Panc1 (cell line): ENCODE measurements around the gene ESRRB. TPM values are rescaled to one million over a fixed set of nuclear protein-coding genes. Genes with fewer than 3 reads are reported as not detected.

Source experiments
- ATAC-seq: fragments of 200-7000 bp; cut with Tn5 transposase; 2 replicates; pipeline ENCODE4 v1.9.1; 2020; ENCODE audit warnings: mild to moderate bottlenecking, moderate library complexity
- BruUV-seq: library from RNA; stranded (reverse); fragments of 400-500 nt; replicated peaks from 2 replicates; lab custom pipeline; 2021; lab: Mats Ljungman, UMichigan
- CTCF ChIA-PET: fragments of 300-600 bp; sonication (Branson Sonifier 250); formaldehyde crosslinking; loops from one replicate; lab custom pipeline; 2022; ENCODE audit warnings: antibody characterized with exemption; lab: Charles Lee
- POLR2A ChIA-PET: fragments of 300-600 bp; sonication (Branson Sonifier 250); formaldehyde crosslinking; loops from one replicate; lab custom pipeline; 2022; ENCODE audit warnings: antibody characterized with exemption; lab: Charles Lee
- DNase-seq: peaks from one replicate; pipeline ENCODE4 v3.0.0-alpha.2; 2010; ENCODE audit warnings: low read depth, low spot score
- H3K27ac ChIP-seq: 2 replicates; pipeline ENCODE4 v1.5.1; 2011; ENCODE audit warnings: mild to moderate bottlenecking, low read length, inconsistent platforms
- H3K27me3 ChIP-seq: fragments of 200-500 bp; sonication (Bioruptor generic); 2 replicates; pipeline ENCODE4 v1.6.0; 2014; ENCODE audit warnings: low read length, inconsistent platforms; ENCODE audit not compliant: control insufficient read depth, insufficient read depth
- H3K36me3 ChIP-seq: fragments of 200-500 bp; sonication (Bioruptor generic); 2 replicates; pipeline ENCODE4 v1.5.1; 2014; ENCODE audit warnings: inconsistent platforms, mild to moderate bottlenecking, low read length, moderate library complexity; ENCODE audit not compliant: control insufficient read depth, insufficient read depth
- H3K4me1 ChIP-seq: 2 replicates; pipeline ENCODE4 v1.5.1; 2011; ENCODE audit warnings: inconsistent platforms, mild to moderate bottlenecking, low read length, moderate library complexity; ENCODE audit not compliant: control insufficient read depth, insufficient read depth
- H3K4me3 ChIP-seq, 2 experiments: 2 replicates each; pipeline ENCODE4 v1.5.1; 2011 to 2012; ENCODE audit warnings: low read depth in 2 of 2, low read length in 2 of 2, mild to moderate bottlenecking in 2 of 2, inconsistent platforms in 1 of 2, moderate library complexity in 1 of 2
- H3K9me3 ChIP-seq: fragments of 200-500 bp; sonication (Bioruptor generic); 2 replicates; pipeline ENCODE4 v1.5.1; 2014; ENCODE audit warnings: low read depth, mild to moderate bottlenecking, inconsistent platforms, low read length, moderate library complexity; ENCODE audit not compliant: control insufficient read depth, insufficient read depth
- POLR2AphosphoS5 ChIP-seq: IDR thresholded peaks from 2 replicates; pipeline ENCODE4 v1.6.1; 2012; ENCODE audit warnings: mild to moderate bottlenecking, low read depth, low read length, moderate library complexity
- SIN3A ChIP-seq: IDR thresholded peaks from 2 replicates; pipeline ENCODE4 v1.6.1; 2012; ENCODE audit warnings: low read depth, mild to moderate bottlenecking, low read length, moderate library complexity, borderline replicate concordance; ENCODE audit not compliant: insufficient read depth
- TCF7L2 ChIP-seq: IDR thresholded peaks from 2 replicates; pipeline ENCODE4 v1.6.1; 2011; ENCODE audit warnings: mild to moderate bottlenecking, low read depth, low read length, inconsistent platforms
- in situ Hi-C: cut with HindIII; loops from 2 replicates; pipeline ENCODE4 v1.10.0; 2016; ENCODE audit warnings: low sequenced_read_pairs, low pct_unique_long_range_greater_than_20kb
- intact Hi-C: fragments of 100-400 bp; cut with micrococcal nuclease; formaldehyde crosslinking; loops from one replicate; pipeline ENCODE4 v1.10.0; 2022; ENCODE audit not compliant: unreplicated experiment
- total RNA-seq: library from RNA; stranded (reverse); gene quantifications from one replicate; pipeline ENCODE4 v1.2.1, GENCODE V29; 2021; ENCODE audit not compliant: unreplicated experiment
- TF ChIP-seq, protein P1 (sequence below): fragments of 450-650 bp; IDR thresholded peaks from 2 replicates; pipeline ENCODE4 v1.5.1; 2017; ENCODE audit warnings: mild to moderate bottlenecking
- TF ChIP-seq, protein P2 (sequence below), 2 experiments: IDR thresholded peaks; 2 replicates each; pipeline ENCODE4 v1.6.1; 2011 to 2012; ENCODE audit warnings: low read depth in 2 of 2, control low read depth in 1 of 2, low read length in 1 of 2, mild to moderate bottlenecking in 1 of 2, moderate library complexity in 1 of 2; ENCODE audit not compliant: insufficient read depth in 1 of 2

ESRRB gene
- total RNA-seq, 1 experiment from 2014 or later: not detected

DNA sequence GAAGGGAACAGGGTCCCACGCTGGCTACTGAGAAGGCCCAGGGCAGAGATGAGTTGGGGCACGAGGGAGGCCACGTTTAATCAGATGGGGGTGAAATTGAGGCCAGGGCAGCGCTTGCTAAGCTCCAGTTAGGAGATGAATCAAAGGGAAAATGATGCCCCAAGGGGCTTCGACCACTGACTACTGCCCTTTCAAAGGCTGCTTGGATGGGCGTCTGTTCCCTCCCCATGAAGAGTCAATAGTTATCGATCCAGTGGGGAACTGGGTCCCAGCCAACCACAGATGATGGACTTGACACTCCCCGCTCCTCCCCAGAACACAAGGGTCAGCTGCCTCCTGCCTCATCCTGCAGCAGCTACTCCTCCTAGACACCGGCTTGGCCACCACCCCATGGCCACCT, 55.6 kb downstream of the ESRRB start:
- H3K4me1 ChIP-seq: no peaks in the 10 kb centered on the region
- intact Hi-C loops (no loop called here), in situ Hi-C loops (no loop called here)
- POLR2A ChIA-PET: no interaction called here
- H3K27ac ChIP-seq: no peak overlapping the region
- ATAC-seq: no peak
- no peaks in the 10 kb centered on the region for H3K36me3 ChIP-seq
- TF ChIP-seq SIN3A: no peak
- no peak for TF ChIP-seq POLR2AphosphoS5
- no peak for TF ChIP-seq TCF7L2
- TF ChIP-seq, protein P1, sequence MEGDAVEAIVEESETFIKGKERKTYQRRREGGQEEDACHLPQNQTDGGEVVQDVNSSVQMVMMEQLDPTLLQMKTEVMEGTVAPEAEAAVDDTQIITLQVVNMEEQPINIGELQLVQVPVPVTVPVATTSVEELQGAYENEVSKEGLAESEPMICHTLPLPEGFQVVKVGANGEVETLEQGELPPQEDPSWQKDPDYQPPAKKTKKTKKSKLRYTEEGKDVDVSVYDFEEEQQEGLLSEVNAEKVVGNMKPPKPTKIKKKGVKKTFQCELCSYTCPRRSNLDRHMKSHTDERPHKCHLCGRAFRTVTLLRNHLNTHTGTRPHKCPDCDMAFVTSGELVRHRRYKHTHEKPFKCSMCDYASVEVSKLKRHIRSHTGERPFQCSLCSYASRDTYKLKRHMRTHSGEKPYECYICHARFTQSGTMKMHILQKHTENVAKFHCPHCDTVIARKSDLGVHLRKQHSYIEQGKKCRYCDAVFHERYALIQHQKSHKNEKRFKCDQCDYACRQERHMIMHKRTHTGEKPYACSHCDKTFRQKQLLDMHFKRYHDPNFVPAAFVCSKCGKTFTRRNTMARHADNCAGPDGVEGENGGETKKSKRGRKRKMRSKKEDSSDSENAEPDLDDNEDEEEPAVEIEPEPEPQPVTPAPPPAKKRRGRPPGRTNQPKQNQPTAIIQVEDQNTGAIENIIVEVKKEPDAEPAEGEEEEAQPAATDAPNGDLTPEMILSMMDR: no peak
- TF ChIP-seq, protein P2, sequence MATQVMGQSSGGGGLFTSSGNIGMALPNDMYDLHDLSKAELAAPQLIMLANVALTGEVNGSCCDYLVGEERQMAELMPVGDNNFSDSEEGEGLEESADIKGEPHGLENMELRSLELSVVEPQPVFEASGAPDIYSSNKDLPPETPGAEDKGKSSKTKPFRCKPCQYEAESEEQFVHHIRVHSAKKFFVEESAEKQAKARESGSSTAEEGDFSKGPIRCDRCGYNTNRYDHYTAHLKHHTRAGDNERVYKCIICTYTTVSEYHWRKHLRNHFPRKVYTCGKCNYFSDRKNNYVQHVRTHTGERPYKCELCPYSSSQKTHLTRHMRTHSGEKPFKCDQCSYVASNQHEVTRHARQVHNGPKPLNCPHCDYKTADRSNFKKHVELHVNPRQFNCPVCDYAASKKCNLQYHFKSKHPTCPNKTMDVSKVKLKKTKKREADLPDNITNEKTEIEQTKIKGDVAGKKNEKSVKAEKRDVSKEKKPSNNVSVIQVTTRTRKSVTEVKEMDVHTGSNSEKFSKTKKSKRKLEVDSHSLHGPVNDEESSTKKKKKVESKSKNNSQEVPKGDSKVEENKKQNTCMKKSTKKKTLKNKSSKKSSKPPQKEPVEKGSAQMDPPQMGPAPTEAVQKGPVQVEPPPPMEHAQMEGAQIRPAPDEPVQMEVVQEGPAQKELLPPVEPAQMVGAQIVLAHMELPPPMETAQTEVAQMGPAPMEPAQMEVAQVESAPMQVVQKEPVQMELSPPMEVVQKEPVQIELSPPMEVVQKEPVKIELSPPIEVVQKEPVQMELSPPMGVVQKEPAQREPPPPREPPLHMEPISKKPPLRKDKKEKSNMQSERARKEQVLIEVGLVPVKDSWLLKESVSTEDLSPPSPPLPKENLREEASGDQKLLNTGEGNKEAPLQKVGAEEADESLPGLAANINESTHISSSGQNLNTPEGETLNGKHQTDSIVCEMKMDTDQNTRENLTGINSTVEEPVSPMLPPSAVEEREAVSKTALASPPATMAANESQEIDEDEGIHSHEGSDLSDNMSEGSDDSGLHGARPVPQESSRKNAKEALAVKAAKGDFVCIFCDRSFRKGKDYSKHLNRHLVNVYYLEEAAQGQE (IDR thresholded peaks at IDR 0.05; ENCODE audit: insufficient read depth in 1 of 2, low read depth in 2 of 2, low read length in 1 of 2): no peak
- no peak for DNase-seq
- H3K4me3 ChIP-seq: no peak overlapping the region
- no TSS peak for BruUV-seq
- H3K9me3 ChIP-seq: no peaks in the 10 kb centered on the region
- H3K27me3 ChIP-seq: no peaks in the 10 kb centered on the region; the same call in 1 of the 2 replicates
- CTCF ChIA-PET: no interaction called here

DNA sequence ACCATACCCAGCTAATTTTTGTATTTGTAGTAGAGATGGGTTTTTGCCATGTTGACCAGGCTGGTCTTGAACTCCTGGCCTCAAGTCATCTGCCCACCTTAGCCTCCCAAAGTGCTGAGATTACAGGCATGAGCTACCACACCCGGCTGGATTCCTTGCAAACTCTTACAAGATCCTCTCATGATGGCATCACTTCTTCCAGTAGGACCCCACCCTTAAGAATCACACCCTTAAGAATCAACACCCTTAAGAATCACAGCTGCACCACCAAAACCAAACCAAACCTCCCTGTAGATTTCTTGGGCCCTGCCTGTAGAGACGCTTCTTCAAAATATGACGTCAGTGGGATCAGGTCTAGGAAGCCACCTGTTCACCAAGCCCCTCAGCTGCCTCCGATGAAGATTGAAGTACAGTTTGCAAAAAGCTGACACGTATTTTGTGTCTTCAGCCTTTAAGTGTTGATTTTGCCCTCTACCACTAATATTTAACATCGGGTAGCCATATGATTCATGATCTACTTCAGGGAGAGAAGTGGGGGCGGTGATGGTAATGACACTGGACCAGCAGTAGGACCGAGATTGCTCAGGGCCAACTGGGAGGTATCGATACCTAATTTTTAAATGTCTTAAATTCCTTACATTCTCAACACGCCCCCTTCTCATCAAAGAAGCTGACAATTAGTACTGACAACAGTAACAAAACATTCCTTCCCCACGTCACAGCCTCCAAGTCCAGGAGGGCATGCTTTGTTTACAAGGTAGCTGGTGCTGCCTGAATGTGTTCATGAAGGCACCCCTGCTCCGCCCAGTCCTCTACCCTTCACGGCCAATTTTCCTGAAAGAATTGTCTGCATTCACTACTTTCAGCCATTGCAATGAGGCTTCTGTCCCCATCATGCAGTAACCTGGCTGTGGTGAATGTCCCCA, 57.2 kb downstream of the ESRRB start:
- ChIA-PET CTCF (no interaction called here), POLR2A (no interaction called here)

GRCh38 chr14:76434220-76434619, 58.3 kb downstream of the ESRRB start:
- intact Hi-C loops: no loop called here
- no TSS peak for BruUV-seq
- ATAC-seq (no peak), DNase-seq (no peak)
- no peak for TF ChIP-seq SIN3A
- no peak for TF ChIP-seq TCF7L2
- in situ Hi-C loops: no loop called here
- H3K27me3 ChIP-seq: no peaks in the 10 kb centered on the region; the same call in 1 of the 2 replicates
- H3K9me3 ChIP-seq: no peaks in the 10 kb centered on the region
- H3K4me3 ChIP-seq: no peak overlapping the region
- H3K4me1 ChIP-seq: no peaks in the 10 kb centered on the region
- no peak overlapping the region for H3K27ac ChIP-seq
- ChIA-PET POLR2A (no interaction called here), CTCF (no interaction called here)
- no peaks in the 10 kb centered on the region for H3K36me3 ChIP-seq

More for the DNA sequence above, 57.2 kb downstream of the ESRRB start:
- Histone ChIP-seq H3K9me3 (no peaks in the 10 kb centered on the region), H3K27ac (no peak overlapping the region), H3K27me3 (no peaks in the 10 kb centered on the region; the same call in 1 of the 2 replicates), H3K36me3 (no peaks in the 10 kb centered on the region), H3K4me3 (no peak overlapping the region), H3K4me1 (no peaks in the 10 kb centered on the region)
- intact Hi-C loops: no loop called here
- DNase-seq (no peak), ATAC-seq (no peak)
- in situ Hi-C loops: no loop called here
- no TSS peak for BruUV-seq
- TF ChIP-seq TCF7L2: no peak
